DOHH2 (cell line): ENCODE measurements around the gene ERC2.

ENCODE experiments used
- H3F3A ChIP-seq: fragments of 200-600 bp; sonication (generic), shearing (Covaris generic); 2 replicates; pipeline ENCODE4 v1.6.0; 2016; ENCODE audit warnings: antibody characterized with exemption, mild to moderate bottlenecking; ENCODE audit not compliant: control insufficient read depth, insufficient read depth
- H3K27ac ChIP-seq: fragments of 200-600 bp; sonication (generic); 2 replicates; pipeline ENCODE4 v1.5.1; 2014; ENCODE audit warnings: low read depth, mild to moderate bottlenecking, low read length, moderate library complexity
- H3K27me3 ChIP-seq: fragments of 200-600 bp; sonication (generic); 2 replicates; pipeline ENCODE4 v1.6.1; 2014; ENCODE audit warnings: mild to moderate bottlenecking, low read length, mixed read lengths; ENCODE audit not compliant: control insufficient read depth
- H3K36me3 ChIP-seq: fragments of 200-600 bp; sonication (generic); 2 replicates; pipeline ENCODE4 v1.6.1; 2014; ENCODE audit warnings: mild to moderate bottlenecking, low read length, moderate library complexity, mixed read lengths; ENCODE audit not compliant: control insufficient read depth
- H3K4me1 ChIP-seq: fragments of 200-600 bp; sonication (generic); 2 replicates; pipeline ENCODE4 v1.6.1; 2014; ENCODE audit warnings: mild to moderate bottlenecking, low read length, mixed read lengths; ENCODE audit not compliant: control insufficient read depth
- H3K4me2 ChIP-seq: fragments of 200-600 bp; sonication (generic); 2 replicates; pipeline ENCODE4 v1.6.0; 2014; ENCODE audit warnings: mild to moderate bottlenecking, low read length, moderate library complexity
- H3K4me3 ChIP-seq: fragments of 200-600 bp; sonication (generic); 2 replicates; pipeline ENCODE4 v1.5.1; 2014; ENCODE audit warnings: mild to moderate bottlenecking, low read length, mixed read lengths
- H3K79me2 ChIP-seq: fragments of 200-600 bp; sonication (generic); 2 replicates; pipeline ENCODE4 v1.6.1; 2014; ENCODE audit warnings: mild to moderate bottlenecking, low read length, mixed read lengths; ENCODE audit not compliant: control insufficient read depth
- H3K9me2 ChIP-seq: fragments of 200-600 bp; sonication (generic); replicated peaks from 2 replicates; pipeline ENCODE4 v1.6.1; 2014; ENCODE audit warnings: mild to moderate bottlenecking, low read length, mixed read lengths; ENCODE audit not compliant: control insufficient read depth
- H3K9me3 ChIP-seq: fragments of 200-600 bp; sonication (generic); 2 replicates; pipeline ENCODE4 v1.6.1; 2014; ENCODE audit warnings: antibody characterized with exemption, low read length, mixed read lengths; ENCODE audit not compliant: control insufficient read depth, insufficient read depth
- H4K20me1 ChIP-seq: fragments of 200-600 bp; sonication (generic); 2 replicates; pipeline ENCODE4 v1.6.0; 2014; ENCODE audit warnings: low read depth, mild to moderate bottlenecking, antibody characterized with exemption, low read length, moderate library complexity; ENCODE audit not compliant: control insufficient read depth, insufficient read depth
- EZH2phosphoT487 ChIP-seq: fragments of 200-600 bp; sonication (generic); IDR thresholded peaks from 2 replicates; pipeline ENCODE4 v1.6.1; 2017; ENCODE audit warnings: borderline replicate concordance, mild to moderate bottlenecking, antibody characterized with exemption, low read length, moderate library complexity, mixed read lengths
- TF ChIP-seq, protein P1 (sequence below): fragments of 200-600 bp; sonication (generic); IDR thresholded peaks from one replicate; pipeline ENCODE4 v1.5.1; 2014; ENCODE audit warnings: antibody characterized with exemption, mild to moderate bottlenecking, low read depth, low read length; ENCODE audit not compliant: poor library complexity, severe bottlenecking

ERC2 gene

DNA sequence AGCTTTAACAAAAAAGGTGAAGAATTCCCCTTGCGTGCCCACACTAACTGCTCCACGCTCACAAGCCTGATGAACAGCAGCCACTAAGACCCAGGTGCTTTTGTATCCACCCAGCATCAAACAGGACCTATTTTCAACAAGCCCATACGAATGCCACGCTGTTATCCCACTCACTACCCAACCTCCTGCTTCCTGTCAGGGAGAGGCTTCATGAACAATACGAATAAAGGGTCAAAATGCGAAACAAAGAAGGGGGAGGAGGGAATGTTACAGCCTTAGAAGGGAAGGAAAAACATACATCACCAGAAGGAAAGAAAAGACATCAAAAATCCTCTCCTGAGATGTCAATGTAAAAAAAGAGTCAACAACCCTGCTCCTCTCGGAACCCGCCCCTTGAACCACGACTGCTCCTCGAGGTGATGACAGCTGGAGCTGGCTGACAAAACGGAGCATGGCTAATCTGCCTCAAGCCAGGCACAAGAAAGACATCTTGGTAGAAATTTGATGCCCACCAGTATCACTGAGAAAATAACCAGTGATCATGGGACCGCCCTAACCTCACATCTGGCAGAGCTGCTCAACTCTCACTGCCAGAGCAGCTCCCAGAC lies 9.7 kb downstream of the ERC2 start:
- H3K79me2 ChIP-seq, result no peaks in the 10 kb centered on the region
- no peak overlapping the region for H3K4me3 ChIP-seq
- TF ChIP-seq EZH2phosphoT487, result no peak
- TF ChIP-seq, protein P1, sequence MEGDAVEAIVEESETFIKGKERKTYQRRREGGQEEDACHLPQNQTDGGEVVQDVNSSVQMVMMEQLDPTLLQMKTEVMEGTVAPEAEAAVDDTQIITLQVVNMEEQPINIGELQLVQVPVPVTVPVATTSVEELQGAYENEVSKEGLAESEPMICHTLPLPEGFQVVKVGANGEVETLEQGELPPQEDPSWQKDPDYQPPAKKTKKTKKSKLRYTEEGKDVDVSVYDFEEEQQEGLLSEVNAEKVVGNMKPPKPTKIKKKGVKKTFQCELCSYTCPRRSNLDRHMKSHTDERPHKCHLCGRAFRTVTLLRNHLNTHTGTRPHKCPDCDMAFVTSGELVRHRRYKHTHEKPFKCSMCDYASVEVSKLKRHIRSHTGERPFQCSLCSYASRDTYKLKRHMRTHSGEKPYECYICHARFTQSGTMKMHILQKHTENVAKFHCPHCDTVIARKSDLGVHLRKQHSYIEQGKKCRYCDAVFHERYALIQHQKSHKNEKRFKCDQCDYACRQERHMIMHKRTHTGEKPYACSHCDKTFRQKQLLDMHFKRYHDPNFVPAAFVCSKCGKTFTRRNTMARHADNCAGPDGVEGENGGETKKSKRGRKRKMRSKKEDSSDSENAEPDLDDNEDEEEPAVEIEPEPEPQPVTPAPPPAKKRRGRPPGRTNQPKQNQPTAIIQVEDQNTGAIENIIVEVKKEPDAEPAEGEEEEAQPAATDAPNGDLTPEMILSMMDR, result no peak
- no peaks in the 10 kb centered on the region for H3K9me3 ChIP-seq
- H3K4me2 ChIP-seq, result no peak overlapping the region
- H3F3A ChIP-seq, result no peaks in the 10 kb centered on the region
- no peak overlapping the region for H3K27ac ChIP-seq
- no peaks in the 10 kb centered on the region for H3K36me3 ChIP-seq
- no peaks in the 10 kb centered on the region for H3K9me2 ChIP-seq
- no peaks in the 10 kb centered on the region for H4K20me1 ChIP-seq
- H3K27me3 ChIP-seq, result peaks cover 3% of the 10 kb centered on the region; the same call in 1 of the 2 replicates
- H3K4me1 ChIP-seq, result no peaks in the 10 kb centered on the region

DNA sequence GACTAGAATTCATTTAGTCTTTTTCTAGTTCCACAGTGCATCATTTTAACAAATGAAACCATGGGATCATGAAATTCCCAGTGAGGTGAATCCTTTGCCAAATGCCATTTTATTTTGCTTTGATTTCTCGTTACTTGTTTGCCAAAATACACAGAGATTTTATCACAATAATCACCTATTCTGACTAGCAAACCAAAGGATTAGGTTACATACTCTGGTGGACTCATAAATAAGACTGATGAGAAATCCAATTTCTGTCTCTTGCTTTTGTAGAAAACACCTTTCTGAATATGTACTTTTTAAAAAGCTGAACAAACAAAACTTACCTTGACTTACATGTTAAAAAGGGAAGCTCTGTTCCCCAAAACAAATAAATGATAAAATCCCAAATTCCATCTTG lies 12.2 kb downstream of the ERC2 start:
- peaks cover 3% of the 10 kb centered on the region; the same call in 1 of the 2 replicates for H3K27me3 ChIP-seq
- H3K9me3 ChIP-seq, result no peaks in the 10 kb centered on the region
- TF ChIP-seq, protein P1, result no peak
- no peak for TF ChIP-seq EZH2phosphoT487
- no peaks in the 10 kb centered on the region for H3K9me2 ChIP-seq
- no peaks in the 10 kb centered on the region for H3K79me2 ChIP-seq
- no peaks in the 10 kb centered on the region for H4K20me1 ChIP-seq
- H3K4me1 ChIP-seq, result no peaks in the 10 kb centered on the region
- no peaks in the 10 kb centered on the region for H3F3A ChIP-seq
- no peaks in the 10 kb centered on the region for H3K36me3 ChIP-seq
- H3K27ac ChIP-seq, result no peak overlapping the region
- H3K4me3 ChIP-seq, result no peak overlapping the region
- no peak overlapping the region for H3K4me2 ChIP-seq

DNA sequence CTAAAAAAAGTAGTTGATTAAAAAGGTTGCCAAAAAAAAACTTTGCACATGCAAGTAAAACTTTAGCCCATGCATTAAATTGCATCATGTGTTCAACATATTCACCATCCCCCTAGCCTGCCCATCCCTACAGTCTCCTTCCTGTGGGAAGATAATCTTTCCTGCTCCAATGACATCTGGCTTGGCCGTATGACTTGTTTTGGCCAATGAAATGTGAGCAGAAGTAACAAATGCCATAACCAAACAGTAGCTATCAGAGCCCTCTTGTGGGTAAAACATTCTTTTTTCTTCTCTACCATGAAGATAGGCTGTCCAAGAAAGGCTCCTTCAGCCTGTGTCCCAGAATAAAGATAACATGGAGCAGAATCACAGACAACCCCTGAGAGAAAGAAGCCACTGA lies 15.3 kb downstream of the ERC2 start:
- Histone ChIP-seq H3K4me3 (no peak overlapping the region), H3F3A (no peaks in the 10 kb centered on the region), H4K20me1 (no peaks in the 10 kb centered on the region), H3K27ac (no peak overlapping the region), H3K36me3 (no peaks in the 10 kb centered on the region), H3K79me2 (no peaks in the 10 kb centered on the region), H3K27me3 (peaks cover 3% of the 10 kb centered on the region; the same call in 1 of the 2 replicates), H3K4me1 (no peaks in the 10 kb centered on the region), H3K4me2 (no peak overlapping the region), H3K9me2 (no peaks in the 10 kb centered on the region), H3K9me3 (no peaks in the 10 kb centered on the region)
- TF ChIP-seq, protein P1, result no peak
- no peak for TF ChIP-seq EZH2phosphoT487
